GM18873 (cell line): Measurements from ENCODE around the gene MYCBP.
"Not testable (repeated sequence)": the region's sequence is repeated elsewhere in the genome, so short reads cannot be mapped to it uniquely, and the experiment has no call there.

Experiments used
- ATAC-seq: cut with Tn5 transposase; IDR thresholded peaks from one replicate; pipeline ENCODE4 v1.9.1; 2021; ENCODE audit warnings: mild to moderate bottlenecking, moderate library complexity, moderate number of reproducible peaks; ENCODE audit not compliant: unreplicated experiment, low FRiP score

Gene MYCBP

DNA sequence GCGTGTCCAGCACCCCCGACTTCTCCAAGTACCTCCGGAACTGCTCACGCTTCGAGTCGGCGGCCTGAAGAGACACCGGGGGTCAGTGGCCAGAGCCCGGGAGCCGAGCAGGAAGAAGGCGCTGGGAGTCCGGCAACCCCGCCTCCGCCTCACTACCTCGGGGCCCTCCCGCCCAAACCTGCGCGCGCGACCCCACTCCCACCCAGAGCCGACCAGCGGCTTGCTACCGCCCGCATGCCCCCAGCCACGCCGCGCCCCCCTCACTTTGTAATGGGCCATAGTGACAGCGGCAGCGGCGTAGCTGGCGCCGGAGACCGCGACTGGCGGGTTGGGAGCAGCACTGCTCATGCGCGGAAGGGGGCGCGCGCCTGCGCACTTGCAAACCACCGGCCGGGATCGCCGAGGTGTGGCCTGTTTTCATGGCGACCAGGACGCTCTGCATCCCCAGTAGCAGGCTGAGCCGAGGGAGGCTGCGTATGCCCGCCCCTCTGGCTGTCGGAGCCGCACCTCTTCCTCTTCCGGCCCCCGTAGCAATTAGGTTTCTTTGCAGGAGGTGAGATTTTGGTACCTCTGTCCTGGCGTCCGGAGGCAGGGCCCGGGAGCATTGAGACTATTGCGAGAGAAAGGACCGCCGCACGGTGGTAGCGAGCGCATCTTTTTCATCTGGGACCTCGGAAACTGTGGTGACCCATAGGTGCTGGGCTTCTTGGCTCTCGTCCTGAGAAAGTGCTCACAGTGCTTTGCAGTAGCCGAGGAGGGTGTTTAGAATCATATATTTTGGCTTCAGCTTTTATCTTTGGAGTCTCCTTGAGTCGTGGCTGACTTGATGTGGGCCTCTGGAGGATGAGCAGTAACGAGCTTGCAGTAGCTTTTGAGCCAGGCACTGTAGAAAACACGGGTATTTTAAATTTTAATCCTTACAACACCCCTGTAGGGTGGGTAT, at the start of gene MYCBP:
Gene MYCBP, minus strand, starts transcription at position 322 of the 943 bp plus-strand sequence. Its CDS starts 43 bp downstream, at position 279.
- ATAC-seq, result peak; percentile 93

GRCh38 chr1:38919130-38919529, 46.0 kb upstream of the MYCBP start:
- no peak for ATAC-seq

GRCh38 chr1:38918568-38918967, 45.4 kb upstream of the MYCBP start:
- no peak for ATAC-seq

- no peak for ATAC-seq
These were observed 44.6 kb upstream of the MYCBP start for GRCh38 chr1:38917772-38918171.

GRCh38 chr1:38917337-38917736, 44.2 kb upstream of the MYCBP start:
- ATAC-seq, result no peak

GRCh38 chr1:38915352-38915948, 42.3 kb upstream of the MYCBP start:
- no peak for ATAC-seq

GRCh38 chr1:38914908-38915307, 41.8 kb upstream of the MYCBP start:
- not testable (repeated sequence) for ATAC-seq

- ATAC-seq, result no peak
These were observed 35.7 kb upstream of the MYCBP start for GRCh38 chr1:38908821-38909220.

- no peak for ATAC-seq
These were observed 32.8 kb upstream of the MYCBP start for GRCh38 chr1:38905985-38906384.

- ATAC-seq, result no peak
These were observed 26.4 kb upstream of the MYCBP start for GRCh38 chr1:38899560-38899959.

GRCh38 chr1:38898653-38899230, 25.6 kb upstream of the MYCBP start:
- ATAC-seq, result no peak

DNA sequence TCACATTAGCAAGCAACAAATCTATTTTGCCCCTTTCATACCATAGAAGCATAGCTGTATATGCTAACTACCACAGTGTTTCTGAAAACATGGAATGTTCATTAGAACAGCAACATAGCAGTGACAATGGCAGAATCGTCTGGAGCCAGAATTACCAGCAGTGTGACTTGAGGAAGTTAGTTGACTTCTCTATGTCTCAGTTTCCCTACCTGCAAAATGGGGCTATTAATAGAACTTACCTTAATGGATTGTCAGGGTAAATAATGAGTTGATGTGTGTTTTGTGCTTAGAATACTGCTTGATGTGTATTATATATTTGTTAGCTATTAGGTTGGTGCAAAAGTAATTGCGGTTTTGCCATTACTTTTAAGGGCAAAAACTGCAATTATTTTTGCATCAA, 23.0 kb upstream of the MYCBP start:
- ATAC-seq, result no peak

DNA sequence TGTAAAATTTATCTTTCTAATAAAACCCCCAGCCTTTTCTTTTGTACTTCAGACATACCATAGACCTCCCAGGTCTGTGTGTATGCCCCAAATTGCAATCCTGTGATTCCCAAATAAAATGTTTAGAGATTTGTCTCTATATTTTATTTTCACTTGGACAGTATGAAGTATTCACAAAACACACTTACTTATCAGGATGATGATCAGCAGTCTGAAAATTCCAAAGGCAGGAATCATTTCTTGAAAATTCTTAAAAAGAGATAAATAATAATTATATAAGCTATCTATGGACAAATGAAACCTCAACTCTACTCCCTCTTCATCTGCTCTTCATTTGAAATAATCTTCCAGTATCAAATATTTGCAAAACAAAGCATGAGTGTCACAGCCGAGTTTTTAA, 19.8 kb upstream of the MYCBP start:
- no peak for ATAC-seq

DNA sequence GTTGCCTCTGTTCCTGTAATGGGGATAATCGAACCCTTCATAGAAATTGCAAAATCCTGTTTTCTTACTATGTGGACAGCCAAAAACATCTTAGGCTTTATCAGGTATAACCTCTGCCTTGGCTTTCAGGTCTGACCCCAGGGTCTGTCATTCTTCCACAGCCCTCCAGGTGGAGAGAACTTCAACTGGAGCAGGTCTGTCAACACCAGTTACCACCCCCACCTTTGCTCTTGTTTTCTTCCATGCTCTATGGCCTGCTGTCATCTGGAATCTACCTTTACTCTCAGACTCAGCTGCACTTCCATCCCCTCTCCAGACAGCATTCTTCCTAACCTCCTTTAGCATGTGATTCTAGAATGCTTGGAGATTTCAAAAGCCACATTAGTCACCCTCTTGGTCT, 18.6 kb upstream of the MYCBP start:
- ATAC-seq, result no peak

- ATAC-seq, result no peak
These were observed 16.4 kb upstream of the MYCBP start for GRCh38 chr1:38889589-38889988.

GRCh38 chr1:38888423-38889333, 15.5 kb upstream of the MYCBP start:
- ATAC-seq, result no peak

DNA sequence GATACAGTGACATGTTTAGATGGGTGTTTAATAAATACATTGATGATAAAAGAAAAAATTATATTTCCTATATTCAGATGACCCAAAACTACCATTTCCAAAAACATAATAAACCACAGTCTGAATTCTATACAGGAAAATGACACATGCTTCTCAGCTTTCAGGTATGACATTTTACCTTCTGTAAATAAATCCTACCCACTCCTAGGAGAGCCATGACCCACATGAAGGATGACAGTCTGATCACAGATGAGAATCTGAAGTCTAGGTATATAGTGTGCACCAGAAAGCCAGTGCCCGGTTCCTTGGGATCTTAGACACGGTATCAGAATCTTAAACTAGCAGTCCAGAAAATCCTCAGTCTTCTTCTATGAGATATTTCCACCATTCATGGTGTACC, 11.9 kb upstream of the MYCBP start:
- ATAC-seq, result no peak

DNA sequence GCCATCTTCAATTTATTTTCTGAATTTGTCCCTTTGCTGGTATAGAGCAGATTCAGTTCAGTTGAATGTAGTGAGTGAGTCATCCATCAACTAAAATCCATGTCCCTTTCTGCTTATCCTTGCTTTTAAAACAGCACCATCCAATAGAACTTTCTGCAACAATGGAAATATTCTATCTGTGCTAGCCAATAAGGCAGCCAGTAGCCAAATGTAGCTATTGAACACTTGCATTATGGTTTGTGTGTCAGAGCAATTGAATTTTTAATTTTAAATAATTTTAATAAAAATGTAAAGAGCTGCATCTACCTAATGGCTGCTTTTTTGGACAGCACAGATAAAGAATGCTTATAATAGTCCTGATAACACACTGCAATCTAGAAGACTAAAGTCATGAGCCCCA, 8.3 kb upstream of the MYCBP start, which contains the start of gene GJA9:
Gene GJA9, minus strand, starts transcription at position 101 of the 400 bp plus-strand sequence. CDS start 5,489 bp downstream, outside the sequence.
- no peak for ATAC-seq

DNA sequence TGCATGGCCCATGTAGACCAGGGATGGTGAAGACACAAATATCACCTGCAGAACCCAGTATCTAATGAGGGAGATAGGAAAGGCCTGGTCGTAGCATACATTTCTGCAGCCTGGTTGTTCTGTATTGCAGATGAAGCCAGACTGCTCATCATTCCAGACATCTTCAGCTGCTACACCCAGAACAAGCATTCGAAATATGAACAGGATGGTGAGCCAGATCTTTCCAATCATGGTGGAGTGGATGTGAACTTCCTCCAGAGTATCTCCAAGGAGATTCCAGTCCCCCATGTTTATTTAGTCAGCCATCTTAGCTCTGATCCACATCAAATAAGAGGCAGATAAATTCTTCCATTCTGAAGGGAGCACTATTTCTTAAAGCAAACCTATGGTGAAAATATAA, 2.7 kb upstream of the MYCBP start:
- ATAC-seq, result no peak

GRCh38 chr1:38872401-38873026, 634 bp downstream of the MYCBP start:
- ATAC-seq, result peak; percentile 9
